DOHH2 (cell line): ENCODE measurements around the gene GBE1.

Experiments
- H3F3A ChIP-seq: fragments of 200-600 bp; sonication (generic), shearing (Covaris generic); 2 replicates; pipeline ENCODE4 v1.6.0; 2016; ENCODE audit warnings: antibody characterized with exemption, mild to moderate bottlenecking; ENCODE audit not compliant: control insufficient read depth, insufficient read depth
- H3K27ac ChIP-seq: fragments of 200-600 bp; sonication (generic); 2 replicates; pipeline ENCODE4 v1.5.1; 2014; ENCODE audit warnings: low read depth, mild to moderate bottlenecking, low read length, moderate library complexity
- H3K27me3 ChIP-seq: fragments of 200-600 bp; sonication (generic); 2 replicates; pipeline ENCODE4 v1.6.1; 2014; ENCODE audit warnings: mild to moderate bottlenecking, low read length, mixed read lengths; ENCODE audit not compliant: control insufficient read depth
- H3K36me3 ChIP-seq: fragments of 200-600 bp; sonication (generic); 2 replicates; pipeline ENCODE4 v1.6.1; 2014; ENCODE audit warnings: mild to moderate bottlenecking, low read length, moderate library complexity, mixed read lengths; ENCODE audit not compliant: control insufficient read depth
- H3K4me1 ChIP-seq: fragments of 200-600 bp; sonication (generic); 2 replicates; pipeline ENCODE4 v1.6.1; 2014; ENCODE audit warnings: mild to moderate bottlenecking, low read length, mixed read lengths; ENCODE audit not compliant: control insufficient read depth
- H3K4me2 ChIP-seq: fragments of 200-600 bp; sonication (generic); 2 replicates; pipeline ENCODE4 v1.6.0; 2014; ENCODE audit warnings: mild to moderate bottlenecking, low read length, moderate library complexity
- H3K4me3 ChIP-seq: fragments of 200-600 bp; sonication (generic); 2 replicates; pipeline ENCODE4 v1.5.1; 2014; ENCODE audit warnings: mild to moderate bottlenecking, low read length, mixed read lengths
- H3K79me2 ChIP-seq: fragments of 200-600 bp; sonication (generic); 2 replicates; pipeline ENCODE4 v1.6.1; 2014; ENCODE audit warnings: mild to moderate bottlenecking, low read length, mixed read lengths; ENCODE audit not compliant: control insufficient read depth
- H3K9me2 ChIP-seq: fragments of 200-600 bp; sonication (generic); replicated peaks from 2 replicates; pipeline ENCODE4 v1.6.1; 2014; ENCODE audit warnings: mild to moderate bottlenecking, low read length, mixed read lengths; ENCODE audit not compliant: control insufficient read depth
- H3K9me3 ChIP-seq: fragments of 200-600 bp; sonication (generic); 2 replicates; pipeline ENCODE4 v1.6.1; 2014; ENCODE audit warnings: antibody characterized with exemption, low read length, mixed read lengths; ENCODE audit not compliant: control insufficient read depth, insufficient read depth
- H4K20me1 ChIP-seq: fragments of 200-600 bp; sonication (generic); 2 replicates; pipeline ENCODE4 v1.6.0; 2014; ENCODE audit warnings: low read depth, mild to moderate bottlenecking, antibody characterized with exemption, low read length, moderate library complexity; ENCODE audit not compliant: control insufficient read depth, insufficient read depth
- CTCF ChIP-seq: fragments of 200-600 bp; sonication (generic); IDR thresholded peaks from one replicate; pipeline ENCODE4 v1.5.1; 2014; ENCODE audit warnings: antibody characterized with exemption, mild to moderate bottlenecking, low read depth, low read length; ENCODE audit not compliant: poor library complexity, severe bottlenecking
- EZH2phosphoT487 ChIP-seq: fragments of 200-600 bp; sonication (generic); IDR thresholded peaks from 2 replicates; pipeline ENCODE4 v1.6.1; 2017; ENCODE audit warnings: borderline replicate concordance, mild to moderate bottlenecking, antibody characterized with exemption, low read length, moderate library complexity, mixed read lengths

GBE1 gene

GRCh38 chr3:81740731-81741130 is 20.7 kb downstream of the GBE1 start:
- TF ChIP-seq EZH2phosphoT487 (no peak), CTCF (no peak)
- Histone ChIP-seq H3K9me2 (no peaks in the 10 kb centered on the region), H3F3A (no peaks in the 10 kb centered on the region), H4K20me1 (no peaks in the 10 kb centered on the region), H3K36me3 (peaks cover 5% of the 10 kb centered on the region; the same call in 1 of the 2 replicates), H3K79me2 (peaks cover 3% of the 10 kb centered on the region; the same call in 1 of the 2 replicates), H3K9me3 (0 out of 2 replicates have a peak, but pooled peaks cover 6% of the 10 kb centered on the region), H3K27me3 (no peaks in the 10 kb centered on the region), H3K27ac (no peak overlapping the region), H3K4me1 (peaks cover 21% of the 10 kb centered on the region), H3K4me2 (peak overlapping the region; percentile 36), H3K4me3 (no peak overlapping the region)

GRCh38 chr3:81735334-81735733 is 26.1 kb downstream of the GBE1 start:
- Histone ChIP-seq H3K9me3 (0 out of 2 replicates have a peak, but pooled peaks cover 6% of the 10 kb centered on the region), H3K9me2 (no peaks in the 10 kb centered on the region), H3K27ac (no peak overlapping the region), H3K4me3 (no peak overlapping the region), H3K79me2 (peaks cover 1% of the 10 kb centered on the region; the same call in 1 of the 2 replicates), H3K27me3 (no peaks in the 10 kb centered on the region), H3K4me2 (no peak overlapping the region), H3K4me1 (peaks cover 9% of the 10 kb centered on the region), H4K20me1 (no peaks in the 10 kb centered on the region; the same call in 1 of the 2 replicates), H3K36me3 (peaks cover 5% of the 10 kb centered on the region; the same call in 1 of the 2 replicates), H3F3A (no peaks in the 10 kb centered on the region)
- no peak for TF ChIP-seq EZH2phosphoT487
- no peak for TF ChIP-seq CTCF

GRCh38 chr3:81734742-81735141 is 26.7 kb downstream of the GBE1 start:
- H3F3A ChIP-seq = no peaks in the 10 kb centered on the region
- no peak for TF ChIP-seq EZH2phosphoT487
- no peak for TF ChIP-seq CTCF
- H3K27ac ChIP-seq = no peak overlapping the region
- no peaks in the 10 kb centered on the region for H3K79me2 ChIP-seq
- no peaks in the 10 kb centered on the region; the same call in 1 of the 2 replicates for H4K20me1 ChIP-seq
- H3K4me3 ChIP-seq = no peak overlapping the region
- no peaks in the 10 kb centered on the region for H3K27me3 ChIP-seq
- H3K4me1 ChIP-seq = peaks cover 7% of the 10 kb centered on the region
- H3K9me3 ChIP-seq = 0 out of 2 replicates have a peak, but pooled peaks cover 6% of the 10 kb centered on the region
- peaks cover 5% of the 10 kb centered on the region; the same call in 1 of the 2 replicates for H3K36me3 ChIP-seq
- H3K4me2 ChIP-seq = no peak overlapping the region
- H3K9me2 ChIP-seq = no peaks in the 10 kb centered on the region
